Progenitor cell of endocrine pancreas (in vitro differentiated cells): ENCODE measurements around the gene CDK5. TPM values are rescaled to one million over a fixed set of nuclear protein-coding genes. Genes with fewer than 3 reads are reported as not detected.

ENCODE experiments used
- DNase-seq: peaks from one replicate; pipeline ENCODE4 v3.0.0; 2021; ENCODE audit warnings: low spot score; ENCODE audit not compliant: unreplicated experiment
- H3K27ac Mint-ChIP-seq: 2 replicates; pipeline ENCODE4 v1.8.0; 2021; ENCODE audit warnings: mild to moderate bottlenecking, moderate library complexity, mixed read lengths
- H3K27me3 Mint-ChIP-seq: 2 replicates; pipeline ENCODE4 v1.8.0; 2021; ENCODE audit warnings: mixed read lengths
- H3K36me3 Mint-ChIP-seq: 2 replicates; pipeline ENCODE4 v1.8.0; 2022; ENCODE audit warnings: mixed read lengths; ENCODE audit not compliant: insufficient read depth
- H3K4me1 Mint-ChIP-seq: 2 replicates; pipeline ENCODE4 v1.8.0; 2021; ENCODE audit warnings: low read depth, mixed read lengths
- H3K4me3 Mint-ChIP-seq: 2 replicates; pipeline ENCODE4 v1.8.0; 2021; ENCODE audit warnings: low read depth, mild to moderate bottlenecking, moderate library complexity, mixed read lengths
- H3K9me3 Mint-ChIP-seq: 2 replicates; pipeline ENCODE4 v1.8.0; 2021; ENCODE audit warnings: low read depth, mixed read lengths
- CTCF ChIP-seq: fragments of 200-600 bp; sonication (generic); IDR thresholded peaks from one replicate; pipeline ENCODE4 v1.5.0; 2021; ENCODE audit warnings: antibody characterized with exemption, mild to moderate bottlenecking; ENCODE audit not compliant: unreplicated experiment
- total RNA-seq: library from RNA; stranded (reverse); gene quantifications from 2 replicates; pipeline ENCODE4 v1.2.1, GENCODE V29; 2021

CDK5 gene
- total RNA-seq, 1 donor from 2014 or later: 24.9 TPM

- Mint-ChIP-seq H3K27me3 (peaks cover 87% of the 10 kb centered on the region), H3K9me3 (no peaks in the 10 kb centered on the region), H3K4me3 (no peak overlapping the region), H3K27ac (no peak overlapping the region), H3K36me3 (no peaks in the 10 kb centered on the region), H3K4me1 (peaks cover 7% of the 10 kb centered on the region)
- no peak for TF ChIP-seq CTCF
- DNase-seq: no peak
Observed at GRCh38 chr7:151015967-151016366, 41.7 kb downstream of the CDK5 start.

- no peak overlapping the region for H3K4me3 Mint-ChIP-seq
- H3K27me3 Mint-ChIP-seq: peaks cover 86% of the 10 kb centered on the region
- no peak overlapping the region for H3K27ac Mint-ChIP-seq
- DNase-seq: no peak
- H3K9me3 Mint-ChIP-seq: no peaks in the 10 kb centered on the region
- peaks cover 7% of the 10 kb centered on the region for H3K4me1 Mint-ChIP-seq
- TF ChIP-seq CTCF: no peak
- H3K36me3 Mint-ChIP-seq: no peaks in the 10 kb centered on the region
Observed at GRCh38 chr7:151014950-151015349, 42.7 kb downstream of the CDK5 start.

GRCh38 chr7:151013733-151014497 lies 43.8 kb downstream of the CDK5 start:
- Mint-ChIP-seq H3K36me3 (no peaks in the 10 kb centered on the region), H3K4me3 (peak overlapping the region; percentile 29), H3K9me3 (no peaks in the 10 kb centered on the region), H3K27me3 (peaks cover 76% of the 10 kb centered on the region), H3K27ac (no peak overlapping the region), H3K4me1 (peaks cover 5% of the 10 kb centered on the region)
- DNase-seq: peak; percentile 44
- TF ChIP-seq CTCF: no peak

GRCh38 chr7:151013356-151013732 lies 44.4 kb downstream of the CDK5 start:
- Mint-ChIP-seq H3K4me3 (no peak overlapping the region), H3K4me1 (peaks cover 5% of the 10 kb centered on the region)

GRCh38 chr7:151012911-151013347 lies 44.8 kb downstream of the CDK5 start:
- Mint-ChIP-seq H3K4me3 (no peak overlapping the region), H3K27me3 (peaks cover 74% of the 10 kb centered on the region), H3K4me1 (peaks cover 3% of the 10 kb centered on the region), H3K27ac (no peak overlapping the region), H3K36me3 (no peaks in the 10 kb centered on the region), H3K9me3 (no peaks in the 10 kb centered on the region)
- peak; percentile 67 for TF ChIP-seq CTCF
- DNase-seq: no peak

More at GRCh38 chr7:151013356-151013732, 44.4 kb downstream of the CDK5 start:
- Mint-ChIP-seq H3K36me3 (no peaks in the 10 kb centered on the region), H3K27ac (no peak overlapping the region), H3K9me3 (no peaks in the 10 kb centered on the region), H3K27me3 (peaks cover 74% of the 10 kb centered on the region)
- no peak for DNase-seq
- no peak for TF ChIP-seq CTCF
